Ectodermal cell (in vitro differentiated cells): Measurements from ENCODE around the gene CHST11.

Experiments used
- H3K27ac ChIP-seq: 2 replicates; pipeline ENCODE4 v1.7.0; 2013; ENCODE audit warnings: mild to moderate bottlenecking, low read depth, low read length; ENCODE audit not compliant: insufficient read depth, poor library complexity, severe bottlenecking
- H3K27me3 ChIP-seq: 2 replicates; pipeline ENCODE4 v1.7.0; 2013; ENCODE audit warnings: mild to moderate bottlenecking, low read length; ENCODE audit not compliant: insufficient read depth, control insufficient read depth, poor library complexity, severe bottlenecking
- H3K36me3 ChIP-seq: one replicate; pipeline ENCODE4 v1.7.0; 2013; ENCODE audit warnings: low read length; ENCODE audit not compliant: control insufficient read depth, insufficient read depth
- H3K4me1 ChIP-seq: one replicate; pipeline ENCODE4 v1.7.0; 2013; ENCODE audit warnings: low read length; ENCODE audit not compliant: control insufficient read depth, insufficient read depth
- H3K4me3 ChIP-seq: 2 replicates; pipeline ENCODE4 v1.7.0; 2013; ENCODE audit warnings: low read depth, low read length, control low read depth; ENCODE audit not compliant: insufficient read depth
- H3K9me3 ChIP-seq: 2 replicates; pipeline ENCODE4 v1.7.0; 2013; ENCODE audit warnings: mild to moderate bottlenecking, low read length, moderate library complexity; ENCODE audit not compliant: control insufficient read depth
- WGBS, 2 experiments: methylation state at CpG; one replicate each; pipeline ENCODE4 v1.1.7; 2013; ENCODE audit warnings: missing lambda C conversion rate in 2 of 2; 5-methylcytosine and 5-hydroxymethylcytosine counted together

Gene CHST11

GRCh38 chr12:104469066-104469465 lies 12.3 kb downstream of the CHST11 start:
- H3K9me3 ChIP-seq = no peaks in the 10 kb centered on the region
- H3K4me3 ChIP-seq = no peak overlapping the region
- H3K4me1 ChIP-seq = peaks cover 12% of the 10 kb centered on the region
- H3K27me3 ChIP-seq = no peaks in the 10 kb centered on the region
- no peak overlapping the region for H3K27ac ChIP-seq
- 92 to 95% methylated on average over 4 of the region's 4 CpGs for WGBS, 2 experiments
- H3K36me3 ChIP-seq = no peaks in the 10 kb centered on the region

- 92 to 100% methylated on average over 1 of the region's 1 CpG for WGBS, 2 experiments
- Histone ChIP-seq H3K27me3 (no peaks in the 10 kb centered on the region), H3K27ac (no peak overlapping the region), H3K4me1 (peaks cover 16% of the 10 kb centered on the region), H3K36me3 (no peaks in the 10 kb centered on the region), H3K9me3 (no peaks in the 10 kb centered on the region), H3K4me3 (no peak overlapping the region)
These were observed 12.8 kb downstream of the CHST11 start for GRCh38 chr12:104469523-104469922.

- no peaks in the 10 kb centered on the region for H3K9me3 ChIP-seq
- H3K4me1 ChIP-seq = peaks cover 16% of the 10 kb centered on the region
- no peak overlapping the region for H3K4me3 ChIP-seq
- H3K27me3 ChIP-seq = no peaks in the 10 kb centered on the region
- no peak overlapping the region for H3K27ac ChIP-seq
- WGBS, 2 experiments = 93 to 100% methylated on average over 1 of the region's 1 CpG
- no peaks in the 10 kb centered on the region for H3K36me3 ChIP-seq
These were observed 13.8 kb downstream of the CHST11 start for GRCh38 chr12:104470521-104470920.

- H3K4me1 ChIP-seq = peaks cover 16% of the 10 kb centered on the region
- no peaks in the 10 kb centered on the region for H3K9me3 ChIP-seq
- H3K36me3 ChIP-seq = no peaks in the 10 kb centered on the region
- WGBS, 2 experiments = 89 to 97% methylated on average over 3 of the region's 3 CpGs
- H3K27me3 ChIP-seq = no peaks in the 10 kb centered on the region
- H3K27ac ChIP-seq = no peak overlapping the region
- no peak overlapping the region for H3K4me3 ChIP-seq
These were observed 14.6 kb downstream of the CHST11 start for GRCh38 chr12:104471336-104471735.

GRCh38 chr12:104472748-104473147 lies 16.0 kb downstream of the CHST11 start:
- no peaks in the 10 kb centered on the region for H3K27me3 ChIP-seq
- peaks cover 16% of the 10 kb centered on the region for H3K4me1 ChIP-seq
- no peak overlapping the region for H3K27ac ChIP-seq
- H3K36me3 ChIP-seq = no peaks in the 10 kb centered on the region
- no peaks in the 10 kb centered on the region for H3K9me3 ChIP-seq
- H3K4me3 ChIP-seq = no peak overlapping the region
- 82% methylated on average over 4 of the region's 4 CpGs for WGBS, 2 experiments

DNA sequence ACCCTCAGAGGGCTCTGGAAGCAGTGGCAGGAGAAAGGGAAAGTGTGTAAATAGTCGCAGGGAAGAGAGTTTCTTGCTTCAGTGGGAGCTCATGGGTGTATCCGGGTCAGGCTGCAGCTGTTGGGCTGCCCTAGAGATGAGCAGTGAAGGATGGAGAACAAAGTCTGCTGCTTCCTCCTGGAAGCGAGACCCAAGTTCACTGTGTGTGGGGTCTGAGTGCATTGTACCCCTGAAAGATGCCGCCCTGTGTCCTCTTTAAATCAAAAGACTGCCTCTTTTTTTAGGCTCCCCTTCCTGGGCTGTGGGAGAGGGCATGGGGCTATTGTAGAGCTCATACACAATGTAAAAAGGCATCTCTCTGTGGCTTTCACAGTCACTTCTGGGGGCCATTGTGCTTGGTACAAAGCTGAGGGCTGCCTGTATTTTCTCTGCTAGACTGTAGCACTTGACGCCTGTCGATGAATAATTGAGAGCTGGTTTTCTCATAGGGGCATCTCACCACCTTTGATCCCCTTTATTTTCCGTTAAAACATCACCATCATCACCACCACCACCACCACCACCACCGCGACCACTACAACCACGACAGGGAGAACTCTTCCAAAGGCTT lies 16.7 kb downstream of the CHST11 start:
- H3K27ac ChIP-seq = peak overlapping the region; percentile 46
- WGBS, 2 experiments = 31 to 42% methylated on average over 6 to 9 of the region's 10 CpGs

GRCh38 chr12:104475271-104475670 lies 18.5 kb downstream of the CHST11 start:
- no peaks in the 10 kb centered on the region for H3K36me3 ChIP-seq
- H3K9me3 ChIP-seq = no peaks in the 10 kb centered on the region
- WGBS, 2 experiments = 18 to 50% methylated on average over 1 of the region's 1 CpG
- H3K4me1 ChIP-seq = peaks cover 16% of the 10 kb centered on the region
- no peaks in the 10 kb centered on the region for H3K27me3 ChIP-seq
- no peak overlapping the region for H3K4me3 ChIP-seq
- H3K27ac ChIP-seq = no peak overlapping the region

More for the DNA sequence above, 16.7 kb downstream of the CHST11 start:
- no peak overlapping the region for H3K4me3 ChIP-seq
- peaks cover 16% of the 10 kb centered on the region for H3K4me1 ChIP-seq
- H3K36me3 ChIP-seq = no peaks in the 10 kb centered on the region
- H3K27me3 ChIP-seq = no peaks in the 10 kb centered on the region
- H3K9me3 ChIP-seq = no peaks in the 10 kb centered on the region

DNA sequence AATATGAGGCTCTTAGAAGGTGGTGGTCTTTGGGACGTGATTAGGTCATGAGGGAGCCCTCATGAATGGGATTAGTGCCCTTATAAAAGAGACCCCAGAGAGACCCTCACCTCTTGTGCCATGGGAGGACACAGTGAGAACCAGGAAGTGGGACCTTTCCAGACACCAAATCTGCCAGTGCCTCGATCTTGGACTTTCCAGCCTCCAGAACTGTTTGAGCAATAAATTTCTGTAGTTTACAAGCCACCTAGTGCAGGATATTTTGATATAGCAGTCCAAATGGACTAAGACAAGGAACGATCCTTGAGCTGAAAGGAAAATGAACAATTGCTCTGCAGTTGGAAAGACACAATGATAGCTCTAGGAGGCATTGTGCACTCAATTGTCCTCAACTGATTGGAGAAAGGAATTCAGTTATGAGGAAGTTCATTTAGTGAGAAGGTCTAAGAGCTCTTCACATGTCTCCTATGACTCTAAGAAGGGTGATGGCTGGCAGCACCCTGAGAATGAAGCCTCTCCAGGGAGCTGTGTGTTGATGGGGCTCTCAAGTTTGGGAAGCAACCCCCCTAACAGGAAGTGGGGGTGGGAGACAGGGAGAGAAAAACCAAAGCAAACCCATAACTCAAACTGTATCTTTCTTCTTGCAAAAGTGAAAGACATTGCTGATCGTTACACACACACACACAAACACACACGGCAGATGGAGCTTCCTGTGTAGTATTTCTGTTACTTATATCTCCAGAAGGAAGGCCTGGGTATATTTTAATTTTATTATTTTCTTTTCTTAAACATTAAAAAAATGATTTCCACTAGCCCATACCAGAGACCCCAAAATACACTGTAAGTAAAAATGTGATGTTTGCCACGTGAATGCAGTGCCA lies 21.0 kb downstream of the CHST11 start:
- 92 to 94% methylated on average over 4 to 5 of the region's 6 CpGs for WGBS, 2 experiments
- H3K9me3 ChIP-seq = no peaks in the 10 kb centered on the region

DNA sequence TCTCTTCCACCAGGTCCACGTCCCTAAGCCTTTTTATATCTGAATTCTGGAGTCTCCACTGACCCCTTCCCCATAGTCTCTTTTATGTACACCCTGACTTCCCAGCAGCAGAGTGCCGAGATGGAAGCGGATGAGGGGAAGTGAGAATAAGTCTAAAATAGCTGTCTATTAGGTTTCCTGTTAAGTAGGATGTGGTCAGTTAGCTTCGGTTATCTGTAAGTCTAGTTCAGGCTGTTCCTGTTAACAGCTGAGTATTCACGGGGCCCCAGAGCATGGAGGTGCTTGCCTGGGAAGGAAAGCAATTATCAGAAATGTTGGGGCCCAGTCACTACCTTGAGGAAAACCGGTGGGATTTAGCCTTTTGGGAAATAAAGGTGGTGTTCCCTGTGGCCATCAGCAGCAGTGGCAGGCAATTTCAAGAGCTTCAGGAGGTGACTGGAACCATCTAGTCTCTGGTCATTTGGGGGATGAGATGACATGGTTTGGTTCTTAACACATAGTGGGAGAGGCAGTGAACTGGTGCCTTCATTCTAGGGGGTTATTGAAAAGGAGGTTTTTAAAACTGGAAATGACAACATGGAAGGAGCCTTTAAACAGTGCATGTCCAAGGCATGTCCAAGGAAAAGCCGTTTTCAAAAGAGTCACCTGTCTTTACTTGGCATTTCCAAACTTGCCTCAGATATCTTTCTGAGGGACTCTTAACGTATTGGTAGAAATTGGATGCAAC lies 21.8 kb downstream of the CHST11 start:
- WGBS, 2 experiments = 95 to 96% methylated on average over 8 of the region's 8 CpGs
- peaks cover 8% of the 10 kb centered on the region for H3K4me1 ChIP-seq
- H3K4me3 ChIP-seq = no peak overlapping the region
- no peaks in the 10 kb centered on the region for H3K27me3 ChIP-seq
- no peaks in the 10 kb centered on the region for H3K9me3 ChIP-seq
- no peak overlapping the region for H3K27ac ChIP-seq
- H3K36me3 ChIP-seq = no peaks in the 10 kb centered on the region

More for the DNA sequence above, 21.0 kb downstream of the CHST11 start:
- Histone ChIP-seq H3K4me3 (no peak overlapping the region), H3K27me3 (no peaks in the 10 kb centered on the region), H3K27ac (no peak overlapping the region), H3K36me3 (no peaks in the 10 kb centered on the region), H3K4me1 (peaks cover 14% of the 10 kb centered on the region)

DNA sequence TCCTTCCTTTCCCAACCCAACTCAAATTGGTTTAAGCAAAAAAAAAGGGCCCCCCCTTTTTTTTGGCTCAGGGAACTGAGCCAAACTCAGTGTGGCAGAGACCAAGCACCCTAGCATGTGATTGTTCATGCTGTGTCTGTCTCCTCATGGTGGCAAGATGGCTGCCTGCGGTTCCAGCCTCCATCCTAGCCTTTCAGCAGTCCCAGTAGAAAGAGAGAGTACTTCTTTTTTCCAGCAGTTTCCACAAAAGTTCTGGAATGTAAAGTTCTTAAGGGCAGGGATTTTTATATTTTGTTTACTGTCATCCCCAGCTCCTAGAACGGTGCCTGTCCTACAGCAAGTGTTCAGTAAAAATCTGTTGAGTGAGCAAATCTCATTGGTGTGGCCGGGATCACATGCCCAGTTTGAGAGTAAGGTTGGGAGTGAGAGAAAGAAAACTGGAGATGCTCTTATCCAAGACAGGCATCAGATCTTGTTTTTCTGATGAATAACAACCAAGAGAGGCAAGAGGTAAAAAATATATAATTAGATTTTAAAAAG lies 22.4 kb downstream of the CHST11 start:
- Histone ChIP-seq H3K27ac (no peak overlapping the region), H3K9me3 (no peaks in the 10 kb centered on the region), H3K27me3 (no peaks in the 10 kb centered on the region), H3K4me3 (no peak overlapping the region), H3K36me3 (no peaks in the 10 kb centered on the region), H3K4me1 (peaks cover 2% of the 10 kb centered on the region)
- 95 to 98% methylated on average over 3 of the region's 3 CpGs for WGBS, 2 experiments
